Muscle layer of colon (tissue), 2 donors: ENCODE measurements around the gene ARFGEF3.

Experiments used
- H3K27ac ChIP-seq: one replicate; pipeline ENCODE4 v1.7.0; 2013; ENCODE audit warnings: low read depth, mild to moderate bottlenecking, low read length, moderate library complexity
- H3K27me3 ChIP-seq, 2 donors: one replicate each; pipeline ENCODE4 v1.7.0; 2013; ENCODE audit warnings: low read length in 2 of 2, mild to moderate bottlenecking in 2 of 2; ENCODE audit not compliant: insufficient read depth in 2 of 2, control insufficient read depth in 1 of 2
- H3K36me3 ChIP-seq: one replicate; pipeline ENCODE4 v1.7.0; 2013; ENCODE audit warnings: mild to moderate bottlenecking, low read length; ENCODE audit not compliant: insufficient read depth
- H3K4me1 ChIP-seq: one replicate; pipeline ENCODE4 v1.7.0; 2013; ENCODE audit warnings: mild to moderate bottlenecking, low read length; ENCODE audit not compliant: insufficient read depth
- H3K4me3 ChIP-seq, 2 donors: one replicate each; pipeline ENCODE4 v1.7.0; 2013; ENCODE audit warnings: low read length in 2 of 2, low read depth in 1 of 2, mild to moderate bottlenecking in 1 of 2, moderate library complexity in 1 of 2
- H3K9ac ChIP-seq: one replicate; pipeline ENCODE4 v1.7.0; 2013; ENCODE audit warnings: low read length
- H3K9me3 ChIP-seq: one replicate; pipeline ENCODE4 v1.7.0; 2013; ENCODE audit warnings: mild to moderate bottlenecking, low read length
- donor health status: abdominal sarcoma.
- donor health status: Adenocarcinoma of cecum.

Gene ARFGEF3

DNA sequence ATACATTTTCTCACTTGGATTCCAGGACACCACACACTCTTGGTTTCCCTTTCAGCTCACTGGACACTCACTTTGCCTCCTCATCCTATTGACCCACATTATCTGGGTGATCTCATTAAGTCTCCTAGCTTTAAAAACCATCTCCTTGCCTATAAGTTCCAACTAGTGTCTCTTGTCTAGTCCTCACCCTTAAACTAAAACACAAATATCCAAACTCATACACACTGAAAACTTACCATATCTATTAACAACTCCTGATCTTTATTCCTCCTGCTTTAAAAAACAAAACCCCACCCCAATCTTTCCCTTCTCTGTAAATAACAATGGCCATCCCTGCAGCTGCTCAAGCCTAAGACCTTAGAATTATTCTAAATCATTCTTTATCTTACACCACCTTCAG is 212.5 kb downstream of the ARFGEF3 start:
- Histone ChIP-seq H3K36me3 (no peaks in the 10 kb centered on the region), H3K27ac (no peak overlapping the region), H3K27me3 (no peaks in the 10 kb centered on the region), H3K4me3 (no peak overlapping the region), H3K9me3 (no peaks in the 10 kb centered on the region), H3K4me1 (no peaks in the 10 kb centered on the region), H3K9ac (no peak overlapping the region)

DNA sequence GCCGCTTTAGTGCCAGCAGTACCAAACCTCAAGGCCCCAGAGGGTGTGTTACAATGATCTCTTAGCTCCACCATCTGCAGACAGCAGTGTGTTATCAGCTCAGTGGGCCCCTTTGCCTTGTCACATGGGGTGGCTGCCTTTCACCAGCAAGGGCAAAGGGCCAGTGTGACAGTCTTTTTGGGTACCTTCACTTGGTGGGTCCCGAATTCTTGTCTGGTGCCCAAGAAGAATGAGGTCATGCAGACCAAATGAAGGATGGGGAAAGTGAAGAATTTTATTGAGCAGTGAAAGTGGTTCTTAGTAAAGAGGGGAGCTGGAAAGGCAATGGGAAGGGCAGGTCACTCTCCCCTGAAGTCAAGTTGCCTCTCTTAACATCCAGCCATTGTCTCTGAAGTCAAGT is 213.1 kb downstream of the ARFGEF3 start:
- no peaks in the 10 kb centered on the region for H3K4me1 ChIP-seq
- no peaks in the 10 kb centered on the region for H3K27me3 ChIP-seq

DNA sequence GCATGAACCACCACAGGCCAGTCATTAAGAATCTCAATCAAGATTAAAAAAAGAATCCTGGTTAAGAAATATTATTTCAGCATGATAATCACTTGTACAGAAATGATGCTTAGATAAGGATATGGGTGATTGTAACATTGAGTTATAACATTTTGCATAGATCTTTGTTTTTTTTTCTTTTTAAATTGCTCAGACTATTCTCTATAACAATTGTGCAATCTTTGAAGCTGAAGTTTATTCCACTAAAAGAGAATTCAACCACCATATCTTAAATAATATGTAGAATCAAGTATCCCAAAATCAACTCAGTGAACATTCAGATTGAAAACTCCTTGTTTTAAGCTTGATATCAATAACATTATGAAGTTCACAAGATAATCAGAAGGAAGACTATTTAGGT is 215.3 kb downstream of the ARFGEF3 start:
- H3K27ac ChIP-seq: no peak overlapping the region
- H3K36me3 ChIP-seq: no peaks in the 10 kb centered on the region
- H3K9me3 ChIP-seq: no peaks in the 10 kb centered on the region
- no peaks in the 10 kb centered on the region for H3K27me3 ChIP-seq
- no peak overlapping the region for H3K9ac ChIP-seq
- H3K4me3 ChIP-seq: no peak overlapping the region
- no peaks in the 10 kb centered on the region for H3K4me1 ChIP-seq

More for the DNA sequence above, 213.1 kb downstream of the ARFGEF3 start:
- no peak overlapping the region for H3K9ac ChIP-seq
- H3K9me3 ChIP-seq: no peaks in the 10 kb centered on the region
- no peak overlapping the region for H3K27ac ChIP-seq
- no peaks in the 10 kb centered on the region for H3K36me3 ChIP-seq
- no peak overlapping the region for H3K4me3 ChIP-seq

DNA sequence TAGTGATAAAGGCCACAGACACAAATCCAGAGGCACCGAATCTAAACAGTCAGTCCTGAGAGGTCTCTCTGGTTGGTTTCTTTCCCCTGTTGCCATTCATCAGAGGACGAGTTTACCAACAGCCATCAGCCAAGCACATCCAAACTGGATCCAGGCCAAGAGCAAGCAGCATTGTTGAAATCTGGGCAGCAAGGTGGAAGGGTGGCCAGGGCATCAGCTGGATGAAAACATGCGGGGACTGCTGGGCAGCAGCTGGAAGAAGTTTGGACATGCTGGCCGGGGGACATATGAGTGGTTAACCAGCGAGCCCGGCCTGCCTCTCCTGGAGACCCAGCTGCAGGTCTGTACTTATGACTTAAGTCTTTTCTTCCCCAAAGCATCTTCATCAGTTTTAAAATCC is 216.1 kb downstream of the ARFGEF3 start, which contains the start of gene SMIM28:
Gene SMIM28, plus strand, starts transcription at position 62 of the 400 bp plus-strand sequence. Its CDS starts 168 bp downstream, at position 230.
- Histone ChIP-seq H3K9me3 (no peaks in the 10 kb centered on the region), H3K27me3 (no peaks in the 10 kb centered on the region), H3K4me1 (no peaks in the 10 kb centered on the region), H3K36me3 (no peaks in the 10 kb centered on the region), H3K4me3 (no peak within 1 kb of the TSS), H3K9ac (no peak within 1 kb of the TSS), H3K27ac (no peak within 1 kb of the TSS)

DNA sequence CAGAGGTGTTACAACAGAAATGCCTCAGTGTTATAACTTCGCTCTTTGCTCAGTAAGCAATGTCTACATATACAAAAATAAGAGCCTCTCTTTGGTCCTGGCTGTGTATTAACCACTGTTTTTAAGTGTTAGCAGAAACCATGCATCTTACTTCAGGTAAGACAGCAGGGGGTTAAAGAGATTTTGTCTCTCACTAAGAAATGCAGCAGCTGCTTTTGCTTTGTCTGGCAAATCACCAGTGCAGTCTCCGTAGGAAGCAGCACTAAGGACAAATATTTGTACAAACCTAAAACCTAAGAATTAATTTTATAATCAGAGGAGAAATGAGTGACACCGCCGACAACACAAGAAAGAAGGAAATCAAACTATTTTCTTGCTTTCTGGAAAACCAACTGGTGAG is 216.7 kb downstream of the ARFGEF3 start:
- Histone ChIP-seq H3K4me1 (no peaks in the 10 kb centered on the region), H3K27me3 (no peaks in the 10 kb centered on the region), H3K9ac (no peak overlapping the region), H3K4me3 (no peak overlapping the region), H3K27ac (no peak overlapping the region), H3K9me3 (no peaks in the 10 kb centered on the region), H3K36me3 (no peaks in the 10 kb centered on the region)

DNA sequence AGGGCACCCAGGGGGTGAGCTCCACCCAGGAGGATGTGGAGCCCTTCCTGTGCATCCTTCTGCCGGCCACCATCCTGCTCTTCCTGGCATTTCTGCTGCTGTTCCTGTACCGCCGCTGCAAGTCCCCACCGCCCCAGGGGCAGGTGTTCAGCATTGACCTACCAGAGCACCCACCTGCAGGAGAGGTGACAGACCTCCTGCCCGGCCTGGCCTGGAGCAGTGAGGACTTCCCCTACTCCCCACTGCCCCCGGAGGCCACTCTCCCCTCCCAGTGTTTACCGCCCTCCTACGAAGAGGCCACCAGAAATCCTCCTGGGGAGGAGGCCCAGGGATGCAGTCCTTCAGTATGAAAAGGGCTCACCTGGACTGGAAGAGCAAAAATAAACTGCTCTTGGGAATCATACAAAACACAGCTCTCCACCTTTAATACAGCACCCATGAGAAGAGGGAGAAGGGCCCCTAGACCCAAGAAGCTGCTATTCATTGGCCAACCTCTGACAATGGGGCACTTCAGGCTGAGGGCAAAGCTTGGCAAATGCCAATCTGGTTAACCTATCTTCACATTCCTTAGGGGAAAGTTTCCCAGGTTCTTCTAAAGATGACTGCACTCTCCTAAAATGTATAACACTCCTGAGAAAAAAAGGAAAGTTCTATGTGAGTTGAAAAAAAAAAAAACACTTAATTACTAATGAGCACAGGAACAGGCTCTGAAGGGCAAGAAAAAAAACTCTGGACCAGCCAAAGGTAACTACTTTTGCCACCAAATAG is 220.9 kb downstream of the ARFGEF3 start:
- Histone ChIP-seq H3K27ac (no peak overlapping the region), H3K9ac (no peak overlapping the region), H3K4me1 (no peaks in the 10 kb centered on the region), H3K27me3 (no peaks in the 10 kb centered on the region), H3K9me3 (no peaks in the 10 kb centered on the region), H3K4me3 (no peak overlapping the region), H3K36me3 (no peaks in the 10 kb centered on the region)

DNA sequence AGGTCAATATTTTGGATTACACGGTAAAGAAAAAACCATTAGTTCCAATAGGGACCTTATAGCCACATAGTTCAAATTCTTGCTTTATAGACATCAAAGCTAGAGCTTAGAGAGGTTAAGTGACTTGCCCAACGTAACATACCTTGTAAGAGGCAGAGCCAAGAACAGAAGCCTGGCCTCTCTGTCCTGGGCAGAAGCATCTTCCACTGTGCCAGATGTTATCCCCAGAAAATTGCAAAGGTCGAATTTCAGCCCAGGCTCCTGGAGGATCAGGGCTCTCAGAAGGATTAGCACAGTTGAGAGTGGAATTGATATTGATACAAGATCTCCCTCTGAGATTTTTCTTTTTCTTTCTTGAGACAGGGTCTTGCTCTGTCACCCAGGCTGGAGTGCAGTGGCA is 222.0 kb downstream of the ARFGEF3 start:
- no peak overlapping the region for H3K9ac ChIP-seq
- H3K9me3 ChIP-seq: no peaks in the 10 kb centered on the region
- H3K36me3 ChIP-seq: no peaks in the 10 kb centered on the region
- H3K4me3 ChIP-seq: no peak overlapping the region
- no peak overlapping the region for H3K27ac ChIP-seq
- H3K4me1 ChIP-seq: no peaks in the 10 kb centered on the region
- no peaks in the 10 kb centered on the region for H3K27me3 ChIP-seq

DNA sequence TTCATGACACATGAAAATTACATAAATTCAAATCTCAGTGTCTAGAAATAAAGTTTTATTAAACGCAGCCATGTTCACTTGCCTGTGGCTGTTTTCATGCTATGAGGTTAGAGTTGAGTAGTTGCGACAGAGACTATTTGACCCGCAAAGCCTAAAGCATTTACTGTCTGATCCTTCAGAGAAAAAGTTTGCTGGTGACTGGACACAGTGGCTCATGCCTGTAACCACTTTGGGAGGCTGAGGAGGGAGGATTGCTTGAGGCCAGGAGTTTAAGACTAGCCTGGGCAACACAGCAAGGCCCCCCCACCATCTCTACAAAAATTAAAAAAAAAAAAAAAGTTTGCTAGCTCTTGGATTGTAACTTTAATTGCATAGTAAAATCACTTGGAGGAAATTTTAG is 225.2 kb downstream of the ARFGEF3 start:
- Histone ChIP-seq H3K27me3 (no peaks in the 10 kb centered on the region), H3K9ac (no peak overlapping the region), H3K36me3 (no peaks in the 10 kb centered on the region), H3K27ac (no peak overlapping the region), H3K9me3 (no peaks in the 10 kb centered on the region), H3K4me1 (no peaks in the 10 kb centered on the region), H3K4me3 (no peak overlapping the region)

DNA sequence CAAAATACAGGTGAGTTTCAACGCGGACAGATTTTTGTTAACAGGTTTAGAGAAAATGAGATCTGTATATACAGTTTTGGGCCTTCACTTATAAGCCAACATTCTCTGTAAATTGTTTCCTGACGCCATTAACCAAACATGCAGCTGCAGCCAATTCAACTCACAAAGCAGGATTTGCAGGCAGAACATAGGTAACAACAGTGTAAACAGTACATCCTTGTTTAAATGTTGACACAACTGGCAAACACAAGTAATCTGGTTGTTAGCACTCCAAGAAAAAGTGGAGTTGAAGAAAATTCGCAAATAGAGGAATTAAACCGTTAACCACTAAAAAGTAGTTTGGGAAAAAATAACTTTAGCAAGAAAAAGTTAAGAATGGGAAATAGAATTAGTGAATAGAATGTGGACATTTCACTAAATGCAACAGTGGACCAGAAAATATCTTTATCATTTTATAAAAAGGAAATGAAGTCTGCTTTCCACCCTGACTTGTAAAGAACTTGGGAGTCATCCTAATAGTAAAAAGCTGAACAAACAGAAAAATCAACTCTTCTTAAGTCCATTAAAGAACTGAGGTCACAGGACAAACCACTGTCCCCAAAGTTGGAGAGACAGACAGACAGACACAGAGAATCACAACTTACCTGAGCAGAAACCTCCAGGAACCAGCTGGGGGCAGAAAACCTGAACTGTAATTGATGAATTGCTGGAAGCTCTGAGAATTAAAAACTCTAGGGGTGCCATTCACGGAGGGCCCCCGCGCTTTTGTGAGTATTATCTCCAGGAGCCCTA is 226.0 kb downstream of the ARFGEF3 start:
- Histone ChIP-seq H3K9me3 (no peaks in the 10 kb centered on the region), H3K36me3 (no peaks in the 10 kb centered on the region), H3K27ac (no peak overlapping the region), H3K4me1 (no peaks in the 10 kb centered on the region), H3K4me3 (no peak overlapping the region), H3K27me3 (no peaks in the 10 kb centered on the region), H3K9ac (no peak overlapping the region)

DNA sequence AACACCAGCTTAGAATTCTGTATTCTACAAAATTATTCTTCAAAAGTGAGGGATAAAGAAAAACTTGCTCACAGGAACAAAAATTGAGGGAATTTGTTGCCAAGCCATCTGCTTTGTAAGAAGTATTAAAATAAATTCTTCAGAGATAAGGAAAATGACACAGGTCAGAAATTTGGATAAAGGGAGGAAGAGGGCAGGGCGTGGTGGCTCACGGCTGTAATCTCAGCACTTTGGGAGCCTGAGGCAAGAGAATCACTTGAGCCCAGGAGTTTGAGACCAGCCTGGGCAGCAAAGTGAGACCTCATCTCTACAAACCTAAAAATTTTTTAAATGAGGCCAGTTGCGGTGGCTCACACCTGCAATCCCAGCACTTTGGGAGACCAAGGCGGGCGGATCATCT is 227.8 kb downstream of the ARFGEF3 start:
- no peak overlapping the region for H3K27ac ChIP-seq
- no peaks in the 10 kb centered on the region for H3K9me3 ChIP-seq
- no peak overlapping the region for H3K4me3 ChIP-seq
- no peaks in the 10 kb centered on the region for H3K27me3 ChIP-seq
- no peak overlapping the region for H3K9ac ChIP-seq
- no peaks in the 10 kb centered on the region for H3K36me3 ChIP-seq
- no peaks in the 10 kb centered on the region for H3K4me1 ChIP-seq
